Sigmoid colon (tissue), 7 donors: ENCODE results near the gene CHKA. TPM values are rescaled to one million over a fixed set of nuclear protein-coding genes. Genes with fewer than 3 reads are reported as not detected.

ENCODE experiments used
- DNase-seq: peaks from one replicate; pipeline ENCODE4 v3.0.0-alpha.2; 2019
- H3K27ac ChIP-seq, 4 donors: fragments of 200-600 bp; sonication (generic); one replicate each; pipeline ENCODE4 v1.5.1; 2016 to 2019; ENCODE audit warnings: mild to moderate bottlenecking in 1 of 4
- H3K27me3 ChIP-seq, 3 donors: fragments of 200-600 bp; sonication (generic); one replicate each; pipeline ENCODE4 v1.5.1; 2019; ENCODE audit warnings: mild to moderate bottlenecking in 1 of 3
- H3K36me3 ChIP-seq, 4 donors: fragments of 200-600 bp; sonication (generic); one replicate each; pipeline ENCODE4 v1.5.1; 2016 to 2019
- H3K4me1 ChIP-seq, 4 donors: fragments of 200-600 bp; sonication (generic); one replicate each; pipeline ENCODE4 v1.5.1; 2017 to 2019
- H3K4me3 ChIP-seq, 4 donors: fragments of 200-600 bp; sonication (generic); one replicate each; pipeline ENCODE4 v1.5.1; 2017 to 2019; ENCODE audit warnings: mild to moderate bottlenecking in 2 of 4, moderate library complexity in 1 of 4
- H3K9me3 ChIP-seq, 4 donors: fragments of 200-600 bp in 3 of 4; sonication (generic) in 3 of 4; one replicate each; pipeline versions ENCODE4 v1.5.1 to v1.6.1; 2013 to 2019
- CTCF ChIP-seq, 4 experiments: fragments of 450-650 bp in 3 of 4; fragments of 200-600 bp in 1 of 4; IDR thresholded peaks; one replicate each; pipeline ENCODE4 v1.5.1; 2016 to 2019; ENCODE audit warnings: antibody characterized with exemption in 4 of 4, mild to moderate bottlenecking in 3 of 4, moderate library complexity in 2 of 4
- EP300 ChIP-seq, 4 donors: sonication (generic); formaldehyde crosslinking; IDR thresholded peaks; one replicate each; pipeline ENCODE4 v1.6.1; 2017; ENCODE audit warnings: antibody characterized with exemption in 4 of 4
- POLR2A ChIP-seq, 2 donors: fragments of 450-650 bp; IDR thresholded peaks; one replicate each; pipeline ENCODE4 v1.6.1; 2016; ENCODE audit warnings: antibody characterized with exemption in 2 of 2, mild to moderate bottlenecking in 2 of 2, moderate library complexity in 2 of 2
- POLR2AphosphoS5 ChIP-seq, 4 donors: sonication (generic); formaldehyde crosslinking; IDR thresholded peaks; one replicate each; pipeline ENCODE4 v1.6.1; 2017; ENCODE audit warnings: antibody characterized with exemption in 4 of 4
- WGBS, 2 donors: extraction: QIAGEN DNeasy Blood & Tissue Kit; methylation state at CpG; one replicate each; pipeline ENCODE4 v1.1.7; 2013; 5-methylcytosine and 5-hydroxymethylcytosine counted together
- intact Hi-C: fragments of 100-400 bp; cut with DNase I; formaldehyde crosslinking; loops from one replicate; pipeline ENCODE4 v1.15.1; 2023
- polyA plus RNA-seq, 3 donors: library from polyadenylated mRNA; stranded (reverse); fragments of 200-250 nt; gene quantifications; one replicate each; pipeline ENCODE4 v1.2.3, GENCODE V29; 2013
- total RNA-seq, 4 donors: library from RNA; depleted of rRNA; stranded (reverse); fragments of >200 nt; gene quantifications; one replicate each; pipeline ENCODE4 v1.1.0, GENCODE V29; 2016
- donor health status: healthy with polysubstance abuse.
- donor health status: Bipolar disorder and iron deficiency.
- donor health status: healthy.

The CHKA gene
- total and polyA plus RNA-seq, 7 donors, result 16.4 to 41.0 (median 27.0) TPM

DNA sequence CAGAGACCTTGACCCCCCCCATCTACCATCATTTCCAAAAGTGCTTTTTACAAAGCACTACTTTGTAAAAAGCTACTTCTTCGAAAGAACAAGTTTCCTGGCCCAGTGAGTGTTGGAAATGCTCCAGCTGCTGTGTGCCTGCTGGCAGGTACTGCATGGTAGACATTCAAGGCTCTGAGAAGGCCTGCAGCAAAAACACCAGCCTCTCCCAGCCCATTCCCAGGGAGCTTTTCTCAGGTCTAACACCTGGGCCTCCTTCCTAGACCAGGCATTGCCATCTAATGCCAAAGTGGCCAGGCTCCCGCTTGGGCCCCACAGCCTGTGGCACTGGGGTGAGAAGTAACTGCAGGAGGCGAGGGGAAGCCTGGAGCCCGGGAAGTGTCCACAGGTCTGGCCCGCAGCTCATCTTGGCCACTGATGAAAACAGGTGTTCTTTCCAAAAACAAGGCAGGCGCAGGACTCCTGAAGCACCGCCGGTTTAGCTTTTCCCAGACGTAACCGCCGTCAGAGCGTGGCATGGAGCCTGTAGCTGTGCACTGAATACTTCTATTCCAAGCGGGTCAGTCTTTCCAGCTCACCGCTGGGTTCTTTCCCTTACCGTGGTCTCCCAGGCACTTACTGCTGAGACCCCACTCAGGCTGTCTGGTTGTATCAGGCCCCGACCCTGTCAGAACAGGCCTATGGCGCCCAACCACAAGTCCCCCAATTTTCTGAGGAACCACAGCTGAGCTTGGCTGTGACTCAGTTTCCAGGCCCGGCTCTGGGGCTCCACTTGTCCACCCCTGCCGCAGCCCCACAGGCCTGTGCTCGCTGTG lies 83.6 kb downstream of the CHKA start:
- intact Hi-C loops, result loop anchor here (2.0 kb wide), 1 partner anchor 27 kb away; the partner anchor contains the start of gene ALDH3B1
- 81 to 85% methylated on average over 20 of the region's 20 CpGs for WGBS, 2 donors
- peaks cover 0 to 56% (median 44%) of the 10 kb centered on the region in 4 donors for H3K4me1 ChIP-seq

GRCh38 chr11:68036717-68037239 lies 84.4 kb downstream of the CHKA start:
- intact Hi-C loops, result no loop called here
- Histone ChIP-seq H3K36me3 (peaks cover 5 to 45% (median 23%) of the 10 kb centered on the region in 4 donors), H3K9me3 (no peaks in the 10 kb centered on the region), H3K27me3 (no peaks in the 10 kb centered on the region), H3K27ac (peak overlapping the region; percentile 76 to 91 (median 88)), H3K4me3 (no peak overlapping the region), H3K4me1 (peaks cover 0 to 56% (median 51%) of the 10 kb centered on the region in 4 donors)
- TF ChIP-seq POLR2AphosphoS5 (IDR thresholded peaks at IDR 0.05), result peak in 3 of 4 donors; percentile 8 to 33 (median 22)
- no peak for TF ChIP-seq POLR2A (IDR thresholded peaks at IDR 0.05)
- 61 to 75% methylated on average over 14 of the region's 14 CpGs for WGBS, 2 donors
- peak; percentile 89 for DNase-seq

More for the DNA sequence above, 83.6 kb downstream of the CHKA start:
- Histone ChIP-seq H3K9me3 (no peaks in the 10 kb centered on the region), H3K36me3 (peaks cover 5 to 49% (median 25%) of the 10 kb centered on the region in 4 donors), H3K27ac (peak overlapping the region; percentile 86 to 91 (median 90)), H3K27me3 (no peaks in the 10 kb centered on the region), H3K4me3 (peak overlapping the region in 2 of 4 donors; percentile 67 to 84)
- peak; percentile 73 for DNase-seq
- TF ChIP-seq POLR2A (IDR thresholded peaks at IDR 0.05), result no peak
- TF ChIP-seq CTCF (IDR thresholded peaks at IDR 0.05), result no peak
- no peak for TF ChIP-seq POLR2AphosphoS5 (IDR thresholded peaks at IDR 0.05)
- no peak for TF ChIP-seq EP300 (IDR thresholded peaks at IDR 0.05)

DNA sequence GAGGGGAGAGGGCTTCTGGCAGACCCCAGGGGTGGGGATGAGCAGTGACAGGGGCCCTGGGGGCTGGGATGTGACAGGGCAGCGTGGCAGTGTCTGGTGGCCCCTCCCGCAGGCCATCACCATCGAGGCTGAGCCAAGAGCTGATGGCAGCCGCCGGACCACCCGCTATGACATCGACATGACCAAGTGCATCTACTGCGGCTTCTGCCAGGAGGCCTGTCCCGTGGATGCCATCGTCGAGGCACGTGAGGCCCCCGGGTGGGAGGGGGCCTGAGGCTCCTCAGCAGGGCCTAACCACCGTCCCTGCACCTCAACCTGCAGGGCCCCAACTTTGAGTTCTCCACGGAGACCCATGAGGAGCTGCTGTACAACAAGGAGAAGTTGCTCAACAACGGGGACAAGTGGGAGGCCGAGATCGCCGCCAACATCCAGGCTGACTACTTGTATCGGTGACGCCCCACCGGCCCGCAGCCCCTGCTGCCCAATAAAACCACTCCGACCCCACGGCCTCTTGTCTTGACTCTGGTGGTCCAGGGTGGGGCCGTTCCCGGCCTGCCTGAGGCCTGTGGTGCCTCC lies 85.0 kb downstream of the CHKA start:
- TF ChIP-seq EP300 (IDR thresholded peaks at IDR 0.05) (no peak), POLR2AphosphoS5 (IDR thresholded peaks at IDR 0.05) (no peak), CTCF (IDR thresholded peaks at IDR 0.05) (no peak)
- Histone ChIP-seq H3K9me3 (no peaks in the 10 kb centered on the region), H3K27me3 (no peaks in the 10 kb centered on the region), H3K4me3 (no peak overlapping the region), H3K4me1 (peaks cover 0 to 56% (median 52%) of the 10 kb centered on the region in 4 donors), H3K27ac (peak overlapping the region; percentile 76 to 91 (median 88)), H3K36me3 (peaks cover 5 to 45% (median 23%) of the 10 kb centered on the region in 4 donors)
- WGBS, 2 donors, result 84 to 88% methylated on average over 27 of the region's 27 CpGs
- intact Hi-C loops, result no loop called here
- peak; percentile 73 for DNase-seq

DNA sequence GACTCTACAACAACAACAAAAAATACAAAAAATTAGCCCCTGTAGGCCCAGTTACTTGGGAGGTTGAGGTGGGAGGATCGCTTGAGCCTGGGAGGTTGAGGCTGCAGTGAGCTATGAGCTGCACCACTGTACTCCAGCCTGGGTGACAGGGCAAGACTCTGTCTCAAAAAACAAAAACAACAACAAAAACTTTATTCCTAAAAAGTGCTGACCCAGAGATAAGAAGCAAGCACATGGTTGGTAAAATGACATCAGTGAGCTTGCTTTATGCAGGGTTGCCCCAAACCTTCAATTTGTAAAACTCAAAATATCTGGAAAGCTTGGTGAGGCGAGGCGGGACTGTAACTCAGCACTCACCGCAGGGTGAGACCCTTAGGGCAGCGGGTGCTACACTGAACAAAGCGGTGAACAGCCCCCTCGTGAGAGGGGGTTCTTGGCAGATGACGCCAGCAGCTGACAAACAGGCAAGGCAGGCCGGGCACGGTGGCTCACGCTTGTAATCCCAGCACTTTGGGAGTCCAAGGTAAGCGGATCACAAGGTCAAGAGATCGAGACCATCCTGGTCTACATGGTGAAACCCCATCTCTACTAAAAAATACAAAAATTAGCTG lies 85.8 kb downstream of the CHKA start:
- TF ChIP-seq POLR2A (IDR thresholded peaks at IDR 0.05), result no peak
- no peak for TF ChIP-seq POLR2AphosphoS5 (IDR thresholded peaks at IDR 0.05)
- TF ChIP-seq EP300 (IDR thresholded peaks at IDR 0.05), result no peak
- no peak for TF ChIP-seq CTCF (IDR thresholded peaks at IDR 0.05)
- DNase-seq, result no peak
- WGBS, 2 donors, result 90 to 92% methylated on average over 13 of the region's 13 CpGs
- no peaks in the 10 kb centered on the region for H3K27me3 ChIP-seq
- no peak overlapping the region for H3K4me3 ChIP-seq
- peaks cover 5 to 45% (median 23%) of the 10 kb centered on the region in 4 donors for H3K36me3 ChIP-seq
- intact Hi-C loops, result no loop called here
- peaks cover 0 to 50% (median 48%) of the 10 kb centered on the region in 4 donors for H3K4me1 ChIP-seq
- no peak overlapping the region for H3K27ac ChIP-seq
- no peaks in the 10 kb centered on the region for H3K9me3 ChIP-seq

GRCh38 chr11:68033708-68034045 lies 87.5 kb downstream of the CHKA start:
- no peak overlapping the region for H3K27ac ChIP-seq
- intact Hi-C loops, result no loop called here
- no peaks in the 10 kb centered on the region for H3K9me3 ChIP-seq
- no peak for TF ChIP-seq EP300 (IDR thresholded peaks at IDR 0.05)
- TF ChIP-seq POLR2A (IDR thresholded peaks at IDR 0.05), result no peak
- TF ChIP-seq POLR2AphosphoS5 (IDR thresholded peaks at IDR 0.05), result no peak
- no peak for TF ChIP-seq CTCF (IDR thresholded peaks at IDR 0.05)
- 88 to 92% methylated on average over 12 of the region's 12 CpGs for WGBS, 2 donors
- H3K4me3 ChIP-seq, result no peak overlapping the region
- peaks cover 5 to 45% (median 23%) of the 10 kb centered on the region in 4 donors for H3K36me3 ChIP-seq
- no peak for DNase-seq
- peaks cover 0 to 45% (median 41%) of the 10 kb centered on the region in 4 donors for H3K4me1 ChIP-seq
- H3K27me3 ChIP-seq, result no peaks in the 10 kb centered on the region
